Smooth muscle cell (in vitro differentiated cells): Measurements from ENCODE around the gene OR2S2. TPM values are rescaled to one million over a fixed set of nuclear protein-coding genes. Genes with fewer than 3 reads are reported as not detected.

Experiments used
- DNase-seq: peaks from one replicate; lab custom pipeline; 2025; ENCODE audit not compliant: unreplicated experiment; lab: John Stamatoyannopoulos, UW
- H2AFZ ChIP-seq: fragments of 200-600 bp; sonication (generic); 2 replicates; pipeline ENCODE4 v1.6.0; 2016; ENCODE audit warnings: antibody characterized with exemption, low read depth, mild to moderate bottlenecking
- H3F3A ChIP-seq: fragments of 200-600 bp; sonication (generic); 2 replicates; pipeline ENCODE4 v1.6.0; 2017; ENCODE audit warnings: antibody characterized with exemption, low read depth
- H3K27ac ChIP-seq: fragments of 200-600 bp; sonication (generic); 2 replicates; pipeline ENCODE4 v1.5.1; 2016; ENCODE audit warnings: low read depth, mild to moderate bottlenecking
- H3K27me3 ChIP-seq: fragments of 200-600 bp; sonication (generic); 2 replicates; pipeline ENCODE4 v1.6.1; 2016; ENCODE audit warnings: low read depth, mild to moderate bottlenecking
- H3K36me3 ChIP-seq: fragments of 200-600 bp; sonication (generic); 2 replicates; pipeline ENCODE4 v1.5.1; 2016; ENCODE audit warnings: low read depth
- H3K4me1 ChIP-seq: fragments of 200-600 bp; sonication (generic); 2 replicates; pipeline ENCODE4 v1.5.1; 2016; ENCODE audit warnings: low read depth
- H3K4me2 ChIP-seq: fragments of 200-600 bp; sonication (generic); 2 replicates; pipeline ENCODE4 v1.6.0; 2016; ENCODE audit warnings: mild to moderate bottlenecking
- H3K4me3 ChIP-seq: fragments of 200-600 bp; sonication (generic); 2 replicates; pipeline ENCODE4 v1.5.1; 2016; ENCODE audit warnings: mild to moderate bottlenecking
- H3K79me2 ChIP-seq: fragments of 200-600 bp; sonication (generic); 2 replicates; pipeline ENCODE4 v1.6.0; 2016; ENCODE audit warnings: low read depth, mild to moderate bottlenecking
- H3K9ac ChIP-seq: fragments of 200-600 bp; sonication (generic); 2 replicates; pipeline ENCODE4 v1.6.0; 2016; ENCODE audit warnings: low read depth
- H3K9me3 ChIP-seq: fragments of 200-600 bp; sonication (generic); replicated peaks from 2 replicates; pipeline ENCODE4 v1.5.1; 2016; ENCODE audit warnings: low read depth
- H4K20me1 ChIP-seq: fragments of 200-600 bp; sonication (generic); 2 replicates; pipeline ENCODE4 v1.6.0; 2016; ENCODE audit warnings: low read depth
- CTCF ChIP-seq: fragments of 200-600 bp; sonication (generic); IDR thresholded peaks from 2 replicates; pipeline ENCODE4 v1.5.1; 2017; ENCODE audit warnings: borderline replicate concordance, mild to moderate bottlenecking, antibody characterized with exemption; ENCODE audit not compliant: insufficient read depth, poor library complexity, severe bottlenecking
- WGBS: methylation state at CpG from one replicate; pipeline ENCODE4 v1.1.7; 2016; ENCODE audit warnings: low lambda C conversion rate; 5-methylcytosine and 5-hydroxymethylcytosine counted together
- polyA plus RNA-seq: library from polyadenylated mRNA; unstranded; fragments of >200 nt; fragmentation: Nextera tagmentation; extraction: Ambion mirVana; gene quantifications from 2 replicates; pipeline ENCODE4 v1.2.1, GENCODE V29; 2016
- total RNA-seq: library from RNA; depleted of rRNA; stranded (reverse); fragments of >200 nt; gene quantifications from 2 replicates; pipeline ENCODE4 v1.2.3, GENCODE V29; 2014

Gene OR2S2
- total and polyA plus RNA-seq, 2 experiments from 2014 or later, result 0.13 to 0.21 TPM

DNA sequence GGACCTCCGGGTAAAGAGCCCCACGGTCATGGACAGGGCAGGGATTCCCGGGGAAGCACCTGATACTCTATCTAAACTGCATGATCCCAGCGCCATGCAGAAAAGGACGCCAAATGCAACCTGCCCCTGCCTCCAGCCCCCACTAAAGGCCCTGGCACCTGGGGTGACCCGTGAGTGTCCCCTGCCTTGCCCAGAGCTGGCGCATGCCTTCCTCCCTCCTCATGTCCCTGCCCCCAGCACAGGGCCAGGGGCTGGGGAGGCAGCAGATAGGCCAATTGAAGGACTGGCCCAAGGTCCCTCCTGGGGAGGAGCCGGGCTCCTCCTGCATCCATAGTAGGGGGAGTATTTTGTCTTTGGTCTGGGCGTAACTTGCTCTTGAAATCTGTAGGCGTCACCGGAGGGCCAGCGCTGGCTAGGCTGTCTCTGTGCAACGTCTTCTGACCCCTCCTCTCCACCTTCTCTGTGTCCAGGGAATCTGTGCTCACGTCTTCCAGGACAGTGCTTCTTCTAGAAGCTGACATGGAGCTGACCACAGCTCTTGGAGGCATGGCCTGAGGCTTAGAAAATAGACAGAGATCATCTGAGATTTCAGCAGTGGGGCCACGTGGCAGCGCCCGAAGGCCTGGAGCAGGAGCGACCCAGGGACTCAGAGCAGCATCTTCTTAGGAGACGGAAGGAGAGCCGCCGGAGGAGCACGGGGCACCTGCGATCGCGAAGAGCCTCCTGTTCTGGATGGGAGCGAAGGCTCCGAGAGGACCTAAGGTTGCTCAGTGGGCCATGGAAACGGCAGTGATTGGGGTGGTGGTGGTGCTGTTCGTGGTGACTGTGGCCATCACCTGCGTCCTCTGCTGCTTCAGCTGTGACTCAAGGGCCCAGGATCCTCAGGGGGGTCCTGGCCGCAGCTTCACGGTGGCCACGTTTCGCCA, 48.0 kb downstream of the OR2S2 start:
- Histone ChIP-seq H3K9me3 (no peaks in the 10 kb centered on the region), H3K9ac (no peak overlapping the region), H3K79me2 (no peaks in the 10 kb centered on the region), H3K4me3 (no peak overlapping the region), H3K27ac (no peak overlapping the region), H3K36me3 (no peaks in the 10 kb centered on the region), H3F3A (peaks cover 12% of the 10 kb centered on the region), H2AFZ (no peak overlapping the region), H3K4me1 (peaks cover 26% of the 10 kb centered on the region), H4K20me1 (no peaks in the 10 kb centered on the region), H3K27me3 (no peaks in the 10 kb centered on the region), H3K4me2 (no peak overlapping the region)
- no peak for TF ChIP-seq CTCF
- no peak for DNase-seq
- WGBS, result 84% methylated on average over 34 of the region's 34 CpGs

DNA sequence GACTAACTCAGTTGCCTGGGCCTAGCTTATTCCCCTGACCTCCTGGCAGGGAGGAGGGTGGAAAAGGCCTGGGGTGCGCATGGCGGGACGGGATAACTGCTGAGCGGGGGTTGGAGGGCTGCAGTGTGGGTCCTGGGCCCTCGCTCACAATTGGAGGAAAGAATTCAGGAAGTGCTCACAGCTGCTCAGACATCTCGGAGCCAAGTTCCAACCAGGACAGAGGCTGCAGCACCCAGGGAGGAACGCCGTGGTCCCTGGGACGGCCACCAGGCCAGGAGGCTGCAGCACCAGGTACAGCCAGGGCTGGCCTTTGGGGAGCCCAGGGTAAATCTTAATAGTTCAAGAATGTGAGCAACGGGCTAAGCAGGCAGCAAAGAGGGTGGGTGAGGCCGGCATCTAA, 48.7 kb downstream of the OR2S2 start, which contains the start of gene SPAAR:
TSS of gene SPAAR (plus strand) at position 217 of the 400 bp plus-strand sequence. CDS start 974 bp downstream, outside the sequence.
- no peaks in the 10 kb centered on the region for H3K36me3 ChIP-seq
- DNase-seq, result no peak
- TF ChIP-seq CTCF, result no peak
- peak within 1 kb of the TSS; percentile 66 for H3K27ac ChIP-seq
- H3K9ac ChIP-seq, result no peak within 1 kb of the TSS
- peak within 1 kb of the TSS; percentile 68 for H3K4me2 ChIP-seq
- peak within 1 kb of the TSS; percentile 16 for H2AFZ ChIP-seq
- 90% methylated on average over 11 of the region's 11 CpGs for WGBS
- H3K4me3 ChIP-seq, result no peak within 1 kb of the TSS
- H4K20me1 ChIP-seq, result no peaks in the 10 kb centered on the region
- no peaks in the 10 kb centered on the region for H3K27me3 ChIP-seq
- no peaks in the 10 kb centered on the region for H3K79me2 ChIP-seq
- H3K4me1 ChIP-seq, result peaks cover 26% of the 10 kb centered on the region
- H3F3A ChIP-seq, result peaks cover 12% of the 10 kb centered on the region
- H3K9me3 ChIP-seq, result no peaks in the 10 kb centered on the region

GRCh38 chr9:35908504-35909125, 49.3 kb downstream of the OR2S2 start:
- Histone ChIP-seq H3K4me2 (peak overlapping the region; percentile 68), H4K20me1 (no peaks in the 10 kb centered on the region), H3K9ac (no peak overlapping the region), H3K4me1 (peaks cover 26% of the 10 kb centered on the region), H3K79me2 (no peaks in the 10 kb centered on the region), H3K27ac (peak overlapping the region; percentile 66), H3F3A (peaks cover 12% of the 10 kb centered on the region), H3K9me3 (no peaks in the 10 kb centered on the region), H2AFZ (peak overlapping the region; percentile 16), H3K27me3 (no peaks in the 10 kb centered on the region), H3K4me3 (no peak overlapping the region), H3K36me3 (no peaks in the 10 kb centered on the region)
- no peak for TF ChIP-seq CTCF
- DNase-seq, result no peak
- 72% methylated on average over 9 of the region's 9 CpGs for WGBS
